ENCODE measurements around the gene ABHD16B.

Gene ABHD16B

GRCh38 chr20:63885264-63886053 is 24.2 kb downstream of the ABHD16B start:
- no peaks in the 10 kb centered on the region for H3K4me1 ChIP-seq
- no peak overlapping the region for H3K4me3 ChIP-seq
- H3K36me3 ChIP-seq (replicated peaks) = peaks cover 66% of the 10 kb centered on the region
- H3K9me3 ChIP-seq = no peaks in the 10 kb centered on the region
- in situ Hi-C loops (cut with MboI; ENCODE audit: low sequenced_read_pairs) = no loop called here
- no peaks in the 10 kb centered on the region for H3K27me3 ChIP-seq (ENCODE audit: low read depth)
- DNase-seq (ENCODE audit: low spot score in 2 of 2) = no peak

GRCh38 chr20:63886054-63886419 is 24.7 kb downstream of the ABHD16B start:
- Histone ChIP-seq H3K27me3 (ENCODE audit: low read depth) (no peaks in the 10 kb centered on the region), H3K36me3 (replicated peaks) (peaks cover 71% of the 10 kb centered on the region), H3K4me3 (no peak overlapping the region), H3K4me1 (no peaks in the 10 kb centered on the region), H3K9me3 (no peaks in the 10 kb centered on the region)
- DNase-seq (ENCODE audit: low spot score in 2 of 2) = no peak
- in situ Hi-C loops (cut with MboI; ENCODE audit: low sequenced_read_pairs) = no loop called here

GRCh38 chr20:63886921-63887320 is 25.6 kb downstream of the ABHD16B start:
- H3K4me3 ChIP-seq = no peak overlapping the region
- in situ Hi-C loops (cut with MboI; ENCODE audit: low sequenced_read_pairs) = no loop called here
- H3K4me1 ChIP-seq = no peaks in the 10 kb centered on the region
- no peaks in the 10 kb centered on the region for H3K9me3 ChIP-seq
- no peak for DNase-seq (ENCODE audit: low spot score in 2 of 2)
- H3K36me3 ChIP-seq (replicated peaks) = peaks cover 67% of the 10 kb centered on the region
- H3K27me3 ChIP-seq (ENCODE audit: low read depth) = no peaks in the 10 kb centered on the region

- H3K9me3 ChIP-seq = no peaks in the 10 kb centered on the region
- DNase-seq (ENCODE audit: low spot score in 2 of 2) = no peak
- H3K27me3 ChIP-seq (ENCODE audit: low read depth) = no peaks in the 10 kb centered on the region
- peaks cover 42% of the 10 kb centered on the region for H3K36me3 ChIP-seq (replicated peaks)
- no peak overlapping the region for H3K4me3 ChIP-seq
- in situ Hi-C loops (cut with MboI; ENCODE audit: low sequenced_read_pairs) = no loop called here
- H3K4me1 ChIP-seq = no peaks in the 10 kb centered on the region
Observed at GRCh38 chr20:63889241-63890200, 28.2 kb downstream of the ABHD16B start.

- no peak for DNase-seq (ENCODE audit: low spot score in 2 of 2)
- H3K36me3 ChIP-seq (replicated peaks) = peaks cover 35% of the 10 kb centered on the region
- H3K9me3 ChIP-seq = no peaks in the 10 kb centered on the region
- no peaks in the 10 kb centered on the region for H3K27me3 ChIP-seq (ENCODE audit: low read depth)
- H3K4me1 ChIP-seq = no peaks in the 10 kb centered on the region
- no peak overlapping the region for H3K4me3 ChIP-seq
- in situ Hi-C loops (cut with MboI; ENCODE audit: low sequenced_read_pairs) = no loop called here
Observed at GRCh38 chr20:63890201-63890576, 28.9 kb downstream of the ABHD16B start.

GRCh38 chr20:63890616-63891015 is 29.3 kb downstream of the ABHD16B start:
- Histone ChIP-seq H3K9me3 (no peaks in the 10 kb centered on the region), H3K27me3 (ENCODE audit: low read depth) (no peaks in the 10 kb centered on the region), H3K36me3 (replicated peaks) (peaks cover 31% of the 10 kb centered on the region), H3K4me3 (no peak overlapping the region), H3K4me1 (no peaks in the 10 kb centered on the region)
- DNase-seq (ENCODE audit: low spot score in 2 of 2) = no peak
- in situ Hi-C loops (cut with MboI; ENCODE audit: low sequenced_read_pairs) = no loop called here

- no peak overlapping the region for H3K4me3 ChIP-seq
- no peaks in the 10 kb centered on the region for H3K9me3 ChIP-seq
- no peak for DNase-seq (ENCODE audit: low spot score in 2 of 2)
- no peaks in the 10 kb centered on the region for H3K4me1 ChIP-seq
- H3K27me3 ChIP-seq (ENCODE audit: low read depth) = no peaks in the 10 kb centered on the region
- in situ Hi-C loops (cut with MboI; ENCODE audit: low sequenced_read_pairs) = no loop called here
- peaks cover 30% of the 10 kb centered on the region for H3K36me3 ChIP-seq (replicated peaks)
Observed at GRCh38 chr20:63891061-63892002, 30.0 kb downstream of the ABHD16B start.

- no peak for DNase-seq (ENCODE audit: low spot score in 2 of 2)
- H3K9me3 ChIP-seq = no peaks in the 10 kb centered on the region
- H3K4me3 ChIP-seq = no peak overlapping the region
- H3K36me3 ChIP-seq (replicated peaks) = peaks cover 24% of the 10 kb centered on the region
- no peaks in the 10 kb centered on the region for H3K4me1 ChIP-seq
- in situ Hi-C loops (cut with MboI; ENCODE audit: low sequenced_read_pairs) = no loop called here
- no peaks in the 10 kb centered on the region for H3K27me3 ChIP-seq (ENCODE audit: low read depth)
Observed at GRCh38 chr20:63892402-63892801, 31.1 kb downstream of the ABHD16B start.

- no peak for DNase-seq (ENCODE audit: low spot score in 2 of 2)
- peaks cover 24% of the 10 kb centered on the region for H3K36me3 ChIP-seq (replicated peaks)
- H3K27me3 ChIP-seq (ENCODE audit: low read depth) = no peaks in the 10 kb centered on the region
- in situ Hi-C loops (cut with MboI; ENCODE audit: low sequenced_read_pairs) = no loop called here
- H3K9me3 ChIP-seq = no peaks in the 10 kb centered on the region
- H3K4me3 ChIP-seq = peak overlapping the region; percentile 41
- no peaks in the 10 kb centered on the region for H3K4me1 ChIP-seq
Observed at GRCh38 chr20:63893999-63894357, 32.7 kb downstream of the ABHD16B start.

GRCh38 chr20:63894358-63895201 is 33.3 kb downstream of the ABHD16B start, which contains the start of gene DNAJC5:
Gene DNAJC5, plus strand, starts transcription at chr20:63895126. Its CDS starts 33,220 bp downstream, at chr20:63928346.
- H3K27me3 ChIP-seq (ENCODE audit: low read depth) = no peaks in the 10 kb centered on the region
- peak within 1 kb of the TSS; percentile 58 for H3K4me3 ChIP-seq
- peak; percentile 81 to 95 for DNase-seq (ENCODE audit: low spot score in 2 of 2)
- H3K9me3 ChIP-seq = no peaks in the 10 kb centered on the region
- no peaks in the 10 kb centered on the region for H3K4me1 ChIP-seq
- in situ Hi-C loops (cut with MboI; ENCODE audit: low sequenced_read_pairs) = no loop called here
- peaks cover 17% of the 10 kb centered on the region for H3K36me3 ChIP-seq (replicated peaks)

- Histone ChIP-seq H3K4me1 (no peaks in the 10 kb centered on the region), H3K36me3 (replicated peaks) (peaks cover 13% of the 10 kb centered on the region), H3K4me3 (peak overlapping the region; percentile 58), H3K27me3 (ENCODE audit: low read depth) (no peaks in the 10 kb centered on the region), H3K9me3 (no peaks in the 10 kb centered on the region)
- DNase-seq (ENCODE audit: low spot score in 2 of 2) = no peak
- in situ Hi-C loops (cut with MboI; ENCODE audit: low sequenced_read_pairs) = no loop called here
Observed at GRCh38 chr20:63895202-63895951, 34.1 kb downstream of the ABHD16B start.

GRCh38 chr20:63895952-63896263 is 34.6 kb downstream of the ABHD16B start:
- no peaks in the 10 kb centered on the region for H3K27me3 ChIP-seq (ENCODE audit: low read depth)
- in situ Hi-C loops (cut with MboI; ENCODE audit: low sequenced_read_pairs) = no loop called here
- peak overlapping the region; percentile 58 for H3K4me3 ChIP-seq
- DNase-seq (ENCODE audit: low spot score in 2 of 2) = no peak
- no peaks in the 10 kb centered on the region for H3K4me1 ChIP-seq
- peaks cover 9% of the 10 kb centered on the region for H3K36me3 ChIP-seq (replicated peaks)
- no peaks in the 10 kb centered on the region for H3K9me3 ChIP-seq
